A549 treated with ZK216348 at 1 μM for 4 hours (cell line): Measurements from ENCODE around the gene PIRT. TPM values are rescaled to one million over a fixed set of nuclear protein-coding genes. Genes with fewer than 3 reads are reported as not detected.

ENCODE experiments used
- total RNA-seq: library from RNA; stranded (reverse); fragments of 200-300 nt; extraction: Qiagen RNA extraction; gene quantifications from 5 replicates; pipeline ENCODE4 v1.2.3, GENCODE V29; 2022; ENCODE audit warnings: low read depth

PIRT gene
- total RNA-seq: not detected in 5 replicates

GRCh38 chr17:10837921-10838320 is at the start of gene PIRT:
PIRT (minus strand) TSS chr17:10838087; CDS start chr17:10825645, 12,442 bp downstream.

GRCh38 chr17:10803830-10804475 is 33.9 kb downstream of the PIRT start, which contains the start of gene TMEM238L:
TMEM238L (minus strand) TSS chr17:10804099; CDS start chr17:10803963, 136 bp downstream.

Other genes starting within 250 kb of the PIRT start
- 0.44 to 1.4 TPM (median 1.2 TPM) in 5 replicates for gene MYH3, start 180.8 kb downstream of the PIRT start, total RNA-seq
- gene SCO1, start 140.6 kb downstream of the PIRT start, total RNA-seq: 50.9 to 59.5 TPM (median 58.3 TPM) in 5 replicates
- gene ADPRM, start 140.5 kb downstream of the PIRT start, total RNA-seq: 6.3 to 8.6 TPM (median 8.3 TPM) in 5 replicates
- gene TMEM220, start 108.1 kb downstream of the PIRT start, total RNA-seq: 1.4 to 4.1 TPM (median 2.5 TPM) in 5 replicates
- not detected in 5 replicates for gene TMEM238L, start 34.0 kb downstream of the PIRT start, total RNA-seq